ENCODE results near the gene RET.

- TF ChIP-seq CTCF (IDR thresholded peaks at IDR 0.05) = no peak
- TF ChIP-seq EP300 (IDR thresholded peaks at IDR 0.05) = no peak
Observed at GRCh38 chr10:43173120-43173519, 96.3 kb downstream of the RET start.

Measured in ovary (tissue), 3 donors.